ENCODE results near the gene DRAM1. TPM values are rescaled to one million over a fixed set of nuclear protein-coding genes. Genes with fewer than 3 reads are reported as not detected.

DRAM1 gene
- total and polyA plus RNA-seq, 9 of the 15 experiments (the other 6 are each of a cell fraction or from before 2014, with no cell fraction given): 1.4 to 4.3 (median 2.7) TPM

- TF ChIP-seq REST (IDR thresholded peaks at IDR 0.05; ENCODE audit: borderline replicate concordance) (peak; percentile 82; the same call in 1 of the 2 replicates), REST (CRISPR knock-in tag; IDR thresholded peaks at IDR 0.05; ENCODE audit: low read depth) (no peak), NCOA4 (IDR thresholded peaks at IDR 0.05; ENCODE audit: partially characterized antibody) (no peak), CC2D1A (IDR thresholded peaks at IDR 0.05) (peak; percentile 59; the same call in 1 of the 2 replicates), RB1 (IDR thresholded peaks at IDR 0.05; ENCODE audit: low read depth) (0 out of 2 replicates have a peak, but pooled peaks have one; percentile 31), SMC3 (conservative IDR thresholded peaks at IDR 0.05; ENCODE audit: insufficient read depth, low read depth, low read length) (peak; percentile 93), MECOM (CRISPR knock-in tag; IDR thresholded peaks at IDR 0.05) (no peak), ARID2 (IDR thresholded peaks at IDR 0.05) (0 out of 2 replicates have a peak, but pooled peaks have one; percentile 30), CEBPG (CRISPR knock-in tag; IDR thresholded peaks at IDR 0.05) (no peak), CEBPG (tag; conservative IDR thresholded peaks at IDR 0.05 in 1 of 2, IDR thresholded peaks at IDR 0.05 in 1 of 2) (0 out of 4 replicates have a peak, but pooled peaks of 1 of the 2 experiments have one; percentile 8), STAG1 (CRISPR knock-in tag; IDR thresholded peaks at IDR 0.05; ENCODE audit: borderline replicate concordance) (peak; percentile 83; the same call in 1 of the 2 replicates), RAD21 (CRISPR knock-in tag; conservative IDR thresholded peaks at IDR 0.05 in 1 of 2, IDR thresholded peaks at IDR 0.05 in 1 of 2) (peak; percentile 93 to 95), CTCF (IDR thresholded peaks at IDR 0.05 in 2 of 3, conservative IDR thresholded peaks at IDR 0.05 in 1 of 3; ENCODE audit: insufficient read depth in 2 of 3, low read depth in 1 of 3, low read length in 3 of 3) (peak; percentile 72 to 91 (median 76))
- TF ChIP-seq, protein P1, sequence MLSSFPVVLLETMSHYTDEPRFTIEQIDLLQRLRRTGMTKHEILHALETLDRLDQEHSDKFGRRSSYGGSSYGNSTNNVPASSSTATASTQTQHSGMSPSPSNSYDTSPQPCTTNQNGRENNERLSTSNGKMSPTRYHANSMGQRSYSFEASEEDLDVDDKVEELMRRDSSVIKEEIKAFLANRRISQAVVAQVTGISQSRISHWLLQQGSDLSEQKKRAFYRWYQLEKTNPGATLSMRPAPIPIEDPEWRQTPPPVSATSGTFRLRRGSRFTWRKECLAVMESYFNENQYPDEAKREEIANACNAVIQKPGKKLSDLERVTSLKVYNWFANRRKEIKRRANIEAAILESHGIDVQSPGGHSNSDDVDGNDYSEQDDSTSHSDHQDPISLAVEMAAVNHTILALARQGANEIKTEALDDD (IDR thresholded peaks at IDR 0.05): peak; percentile 46; the same call in 1 of the 2 replicates
Measured at GRCh38 chr12:101939856-101940265, 62.5 kb downstream of the DRAM1 start (continued).

Measured in K562 (cell line).